Stimulated activated naive B cell treated with anti-CD40 and anti-IgM and Interleukin-4, amounts not matched to agents 10 μg/mL and 1 μg/mL and 100 μg/mL, for 72 hours (primary cell): Measurements from ENCODE around the gene PTPRJ.
"Not testable (repeated sequence)": the region's sequence is repeated elsewhere in the genome, so short reads cannot be mapped to it uniquely, and the experiment has no call there.

Experiments
- ATAC-seq, 2 donors: fragments of 150-1000 bp; cut with Tn5 transposase; replicated peaks; 2 replicates each; pipeline ENCODE4 v1.10.0; 2021; ENCODE audit warnings: moderate library complexity in 1 of 2
- DNase-seq: peaks from one replicate; pipeline ENCODE4 v3.0.0; 2021
- H3K27ac Mint-ChIP-seq: one replicate; pipeline ENCODE4 v1.8.0; 2022; ENCODE audit warnings: mild to moderate bottlenecking, mixed read lengths
- H3K27me3 Mint-ChIP-seq, 2 donors: one replicate each; pipeline ENCODE4 v1.8.0; 2022; ENCODE audit warnings: mixed read lengths in 2 of 2
- H3K36me3 Mint-ChIP-seq, 2 donors: one replicate each; pipeline ENCODE4 v1.8.0; 2022; ENCODE audit warnings: mixed read lengths in 2 of 2, mild to moderate bottlenecking in 1 of 2
- H3K4me1 Mint-ChIP-seq, 2 donors: one replicate each; pipeline ENCODE4 v1.8.0; 2022; ENCODE audit warnings: mixed read lengths in 2 of 2, mild to moderate bottlenecking in 1 of 2
- H3K4me3 Mint-ChIP-seq, 2 donors: one replicate each; pipeline ENCODE4 v1.8.0; 2022; ENCODE audit warnings: mild to moderate bottlenecking in 2 of 2, mixed read lengths in 2 of 2, moderate library complexity in 1 of 2
- H3K9me3 Mint-ChIP-seq, 2 donors: one replicate each; pipeline ENCODE4 v1.8.0; 2022; ENCODE audit warnings: mixed read lengths in 2 of 2, mild to moderate bottlenecking in 1 of 2

PTPRJ gene

GRCh38 chr11:48190906-48191654 lies 210.7 kb downstream of the PTPRJ start:
- H3K4me3 Mint-ChIP-seq = not testable (repeated sequence)

GRCh38 chr11:48193876-48194275 lies 213.5 kb downstream of the PTPRJ start:
- Mint-ChIP-seq H3K4me3 (no peak overlapping the region), H3K9me3 (peaks cover 18 to 21% of the 10 kb centered on the region in 2 donors), H3K4me1 (no peaks in the 10 kb centered on the region), H3K36me3 (peaks cover 5 to 13% of the 10 kb centered on the region in 2 donors), H3K27me3 (peaks cover 39 to 43% of the 10 kb centered on the region in 2 donors), H3K27ac (no peak overlapping the region)
- DNase-seq (no peak), ATAC-seq (no peak)

More at GRCh38 chr11:48190906-48191654, 210.7 kb downstream of the PTPRJ start:
- not testable (repeated sequence) for DNase-seq, H3K4me1 Mint-ChIP-seq, H3K36me3 Mint-ChIP-seq, H3K27ac Mint-ChIP-seq, ATAC-seq
- Mint-ChIP-seq H3K9me3 (peaks cover 11% of the 10 kb centered on the region in 2 donors), H3K27me3 (peaks cover 28 to 30% of the 10 kb centered on the region in 2 donors)

- DNase-seq (no peak), ATAC-seq (no peak)
- no peak overlapping the region for H3K4me3 Mint-ChIP-seq
- peaks cover 13 to 35% of the 10 kb centered on the region in 2 donors for H3K27me3 Mint-ChIP-seq
- no peaks in the 10 kb centered on the region for H3K4me1 Mint-ChIP-seq
- no peaks in the 10 kb centered on the region for H3K9me3 Mint-ChIP-seq
- H3K36me3 Mint-ChIP-seq = no peaks in the 10 kb centered on the region
- no peak overlapping the region for H3K27ac Mint-ChIP-seq
Observed at GRCh38 chr11:48207881-48208280, 227.5 kb downstream of the PTPRJ start.

DNA sequence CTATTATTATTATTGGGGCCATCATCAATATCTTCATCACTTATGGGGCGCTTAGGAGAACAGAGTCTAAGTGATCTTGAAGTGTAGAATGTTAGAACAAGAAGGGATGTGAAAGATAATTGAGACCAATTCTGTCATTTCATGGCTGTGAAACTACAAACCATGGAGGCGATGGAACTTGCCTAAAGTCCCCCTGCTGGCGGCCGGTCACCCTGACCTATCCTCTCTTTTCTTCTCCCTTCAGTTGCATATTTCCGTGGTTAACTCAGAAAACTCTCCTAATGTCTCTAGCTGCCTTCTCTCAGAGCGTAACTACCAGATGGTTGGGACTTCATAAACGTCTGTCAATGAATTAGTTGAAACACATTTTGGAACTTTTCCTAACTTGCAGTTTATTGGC lies 229.7 kb downstream of the PTPRJ start:
- DNase-seq (no peak), ATAC-seq (no peak)
- Mint-ChIP-seq H3K4me1 (peaks cover 0 to under 1% of the 10 kb centered on the region in 2 donors), H3K9me3 (no peaks in the 10 kb centered on the region), H3K27ac (no peak overlapping the region), H3K36me3 (no peaks in the 10 kb centered on the region), H3K27me3 (peaks cover 16 to 40% of the 10 kb centered on the region in 2 donors), H3K4me3 (no peak overlapping the region)

DNA sequence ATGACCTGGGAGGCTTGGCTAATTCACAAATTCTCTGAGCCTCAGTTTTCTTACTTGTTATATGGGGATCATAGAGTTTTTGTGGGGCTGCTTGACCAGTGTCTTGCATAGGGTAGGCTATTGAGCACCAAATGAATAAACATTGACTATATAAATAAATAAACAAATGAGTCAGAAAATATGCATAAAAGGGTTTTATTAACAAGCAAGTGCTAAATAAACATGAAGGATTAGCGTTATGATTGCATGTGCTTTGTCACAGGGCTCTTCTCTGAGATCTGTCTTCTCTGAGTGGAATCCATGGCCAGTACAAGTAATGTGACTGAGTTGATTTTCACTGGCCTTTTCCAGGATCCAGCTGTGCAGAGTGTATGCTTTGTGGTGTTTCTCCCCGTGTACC lies 236.2 kb downstream of the PTPRJ start, which contains the start of gene OR4B1:
OR4B1 (plus strand) TSS at position 301 of the 400 bp plus-strand sequence; CDS start at position 301, 0 bp downstream.
- no peak within 1 kb of the TSS for H3K4me3 Mint-ChIP-seq
- peaks cover 6 to 15% of the 10 kb centered on the region in 2 donors for H3K27me3 Mint-ChIP-seq
- peaks cover 0 to 2% of the 10 kb centered on the region in 2 donors for H3K4me1 Mint-ChIP-seq
- H3K36me3 Mint-ChIP-seq = no peaks in the 10 kb centered on the region
- ATAC-seq = no peak
- no peak within 1 kb of the TSS for H3K27ac Mint-ChIP-seq
- no peaks in the 10 kb centered on the region for H3K9me3 Mint-ChIP-seq
- DNase-seq = no peak
